DOHH2 (cell line): Measurements from ENCODE around the gene TSPYL4.

Experiments
- H3F3A ChIP-seq: fragments of 200-600 bp; sonication (generic), shearing (Covaris generic); 2 replicates; pipeline ENCODE4 v1.6.0; 2016; ENCODE audit warnings: antibody characterized with exemption, mild to moderate bottlenecking; ENCODE audit not compliant: control insufficient read depth, insufficient read depth
- H3K27ac ChIP-seq: fragments of 200-600 bp; sonication (generic); 2 replicates; pipeline ENCODE4 v1.5.1; 2014; ENCODE audit warnings: low read depth, mild to moderate bottlenecking, low read length, moderate library complexity
- H3K27me3 ChIP-seq: fragments of 200-600 bp; sonication (generic); 2 replicates; pipeline ENCODE4 v1.6.1; 2014; ENCODE audit warnings: mild to moderate bottlenecking, low read length, mixed read lengths; ENCODE audit not compliant: control insufficient read depth
- H3K36me3 ChIP-seq: fragments of 200-600 bp; sonication (generic); 2 replicates; pipeline ENCODE4 v1.6.1; 2014; ENCODE audit warnings: mild to moderate bottlenecking, low read length, moderate library complexity, mixed read lengths; ENCODE audit not compliant: control insufficient read depth
- H3K4me1 ChIP-seq: fragments of 200-600 bp; sonication (generic); 2 replicates; pipeline ENCODE4 v1.6.1; 2014; ENCODE audit warnings: mild to moderate bottlenecking, low read length, mixed read lengths; ENCODE audit not compliant: control insufficient read depth
- H3K4me2 ChIP-seq: fragments of 200-600 bp; sonication (generic); 2 replicates; pipeline ENCODE4 v1.6.0; 2014; ENCODE audit warnings: mild to moderate bottlenecking, low read length, moderate library complexity
- H3K4me3 ChIP-seq: fragments of 200-600 bp; sonication (generic); 2 replicates; pipeline ENCODE4 v1.5.1; 2014; ENCODE audit warnings: mild to moderate bottlenecking, low read length, mixed read lengths
- H3K79me2 ChIP-seq: fragments of 200-600 bp; sonication (generic); 2 replicates; pipeline ENCODE4 v1.6.1; 2014; ENCODE audit warnings: mild to moderate bottlenecking, low read length, mixed read lengths; ENCODE audit not compliant: control insufficient read depth
- H3K9me2 ChIP-seq: fragments of 200-600 bp; sonication (generic); replicated peaks from 2 replicates; pipeline ENCODE4 v1.6.1; 2014; ENCODE audit warnings: mild to moderate bottlenecking, low read length, mixed read lengths; ENCODE audit not compliant: control insufficient read depth
- H3K9me3 ChIP-seq: fragments of 200-600 bp; sonication (generic); 2 replicates; pipeline ENCODE4 v1.6.1; 2014; ENCODE audit warnings: antibody characterized with exemption, low read length, mixed read lengths; ENCODE audit not compliant: control insufficient read depth, insufficient read depth
- H4K20me1 ChIP-seq: fragments of 200-600 bp; sonication (generic); 2 replicates; pipeline ENCODE4 v1.6.0; 2014; ENCODE audit warnings: low read depth, mild to moderate bottlenecking, antibody characterized with exemption, low read length, moderate library complexity; ENCODE audit not compliant: control insufficient read depth, insufficient read depth
- EZH2phosphoT487 ChIP-seq: fragments of 200-600 bp; sonication (generic); IDR thresholded peaks from 2 replicates; pipeline ENCODE4 v1.6.1; 2017; ENCODE audit warnings: borderline replicate concordance, mild to moderate bottlenecking, antibody characterized with exemption, low read length, moderate library complexity, mixed read lengths
- TF ChIP-seq, protein P1 (sequence below): fragments of 200-600 bp; sonication (generic); IDR thresholded peaks from one replicate; pipeline ENCODE4 v1.5.1; 2014; ENCODE audit warnings: antibody characterized with exemption, mild to moderate bottlenecking, low read depth, low read length; ENCODE audit not compliant: poor library complexity, severe bottlenecking

Gene TSPYL4

DNA sequence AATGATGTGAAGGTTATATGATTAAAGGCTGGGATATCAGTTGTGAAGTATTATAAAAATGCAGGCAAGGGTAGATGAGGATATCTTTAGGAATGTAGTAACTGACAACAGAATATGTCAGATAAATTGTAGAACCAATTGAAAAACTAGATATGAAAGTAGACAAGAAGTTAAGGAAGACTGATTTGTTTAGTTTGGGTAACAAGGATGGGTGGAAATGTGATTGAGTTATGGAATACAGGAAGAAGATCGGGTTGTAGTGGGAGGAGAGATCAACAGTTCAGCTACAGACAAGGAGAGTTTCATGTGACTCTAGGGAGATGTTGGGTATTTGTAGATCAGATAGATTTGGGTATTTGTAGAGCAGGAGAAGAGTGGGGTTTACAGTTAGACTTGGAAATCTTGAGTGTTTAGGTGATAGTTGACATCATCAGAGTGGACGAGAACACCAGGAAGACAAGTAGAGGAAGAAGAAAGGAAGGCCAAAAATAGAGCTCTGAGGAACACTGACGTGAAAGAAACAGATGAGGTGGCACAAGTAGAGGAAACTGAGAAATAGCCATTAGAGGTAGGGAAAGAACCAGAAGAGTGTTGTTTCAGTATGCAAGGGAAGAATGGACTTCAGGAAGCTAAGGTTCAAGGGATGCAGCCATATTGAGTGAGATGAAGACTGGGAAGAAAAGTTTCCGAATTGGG lies 38.0 kb upstream of the TSPYL4 start:
- H4K20me1 ChIP-seq: no peaks in the 10 kb centered on the region
- H3K9me2 ChIP-seq: no peaks in the 10 kb centered on the region
- TF ChIP-seq EZH2phosphoT487: no peak
- TF ChIP-seq, protein P1, sequence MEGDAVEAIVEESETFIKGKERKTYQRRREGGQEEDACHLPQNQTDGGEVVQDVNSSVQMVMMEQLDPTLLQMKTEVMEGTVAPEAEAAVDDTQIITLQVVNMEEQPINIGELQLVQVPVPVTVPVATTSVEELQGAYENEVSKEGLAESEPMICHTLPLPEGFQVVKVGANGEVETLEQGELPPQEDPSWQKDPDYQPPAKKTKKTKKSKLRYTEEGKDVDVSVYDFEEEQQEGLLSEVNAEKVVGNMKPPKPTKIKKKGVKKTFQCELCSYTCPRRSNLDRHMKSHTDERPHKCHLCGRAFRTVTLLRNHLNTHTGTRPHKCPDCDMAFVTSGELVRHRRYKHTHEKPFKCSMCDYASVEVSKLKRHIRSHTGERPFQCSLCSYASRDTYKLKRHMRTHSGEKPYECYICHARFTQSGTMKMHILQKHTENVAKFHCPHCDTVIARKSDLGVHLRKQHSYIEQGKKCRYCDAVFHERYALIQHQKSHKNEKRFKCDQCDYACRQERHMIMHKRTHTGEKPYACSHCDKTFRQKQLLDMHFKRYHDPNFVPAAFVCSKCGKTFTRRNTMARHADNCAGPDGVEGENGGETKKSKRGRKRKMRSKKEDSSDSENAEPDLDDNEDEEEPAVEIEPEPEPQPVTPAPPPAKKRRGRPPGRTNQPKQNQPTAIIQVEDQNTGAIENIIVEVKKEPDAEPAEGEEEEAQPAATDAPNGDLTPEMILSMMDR: no peak
- no peaks in the 10 kb centered on the region for H3F3A ChIP-seq
- H3K4me1 ChIP-seq: peaks cover 5% of the 10 kb centered on the region
- 0 out of 2 replicates have a peak, but pooled peaks cover 7% of the 10 kb centered on the region for H3K27me3 ChIP-seq
- no peak overlapping the region for H3K4me3 ChIP-seq
- H3K4me2 ChIP-seq: no peak overlapping the region
- no peaks in the 10 kb centered on the region for H3K36me3 ChIP-seq
- H3K79me2 ChIP-seq: no peaks in the 10 kb centered on the region
- H3K9me3 ChIP-seq: no peaks in the 10 kb centered on the region
- no peak overlapping the region for H3K27ac ChIP-seq

DNA sequence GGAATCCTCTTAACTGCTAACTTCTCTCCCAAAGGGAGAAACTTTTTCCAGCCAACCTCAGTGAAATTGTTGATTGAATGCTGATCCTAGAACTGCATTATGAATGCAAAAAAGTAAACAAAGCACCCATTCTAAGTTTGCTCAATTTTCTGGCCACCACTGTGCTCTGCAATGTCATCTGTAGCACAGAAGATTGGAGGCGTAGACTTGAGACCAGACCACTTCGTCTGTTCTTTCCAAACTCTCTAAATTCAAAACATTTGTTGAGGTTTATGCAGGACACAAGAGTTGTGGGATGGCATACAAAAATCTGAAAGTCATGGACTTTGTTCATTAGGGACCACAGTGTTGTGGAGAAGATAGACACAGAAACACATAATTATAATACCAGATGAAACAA lies 36.9 kb upstream of the TSPYL4 start:
- no peaks in the 10 kb centered on the region for H3K9me2 ChIP-seq
- peaks cover 5% of the 10 kb centered on the region for H3K4me1 ChIP-seq
- H3K27ac ChIP-seq: no peak overlapping the region
- H3K4me2 ChIP-seq: no peak overlapping the region
- no peaks in the 10 kb centered on the region for H3K79me2 ChIP-seq
- no peak overlapping the region for H3K4me3 ChIP-seq
- 0 out of 2 replicates have a peak, but pooled peaks cover 7% of the 10 kb centered on the region for H3K27me3 ChIP-seq
- no peaks in the 10 kb centered on the region for H3K36me3 ChIP-seq
- TF ChIP-seq, protein P1: no peak
- no peak for TF ChIP-seq EZH2phosphoT487
- H3K9me3 ChIP-seq: no peaks in the 10 kb centered on the region
- no peaks in the 10 kb centered on the region for H3F3A ChIP-seq
- no peaks in the 10 kb centered on the region for H4K20me1 ChIP-seq

DNA sequence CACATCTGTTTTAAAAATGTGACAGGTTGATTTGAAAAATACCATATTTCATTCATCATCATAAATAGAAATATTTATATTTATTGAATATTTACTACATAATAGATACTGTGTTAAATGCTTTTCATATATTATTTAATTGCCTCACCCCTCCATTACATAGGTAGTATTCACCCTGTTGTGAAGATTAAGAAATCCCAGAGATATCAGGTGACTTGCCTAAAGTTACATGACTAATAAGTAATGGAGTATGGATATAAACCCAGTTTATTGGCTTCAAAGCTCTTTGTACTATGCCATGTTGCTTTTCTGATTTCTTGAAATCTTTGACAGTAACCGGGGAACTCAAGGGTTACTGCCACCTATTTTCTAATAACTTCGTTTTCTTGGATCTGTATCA lies 36.0 kb upstream of the TSPYL4 start:
- H3K4me2 ChIP-seq: no peak overlapping the region
- H3K36me3 ChIP-seq: no peaks in the 10 kb centered on the region
- H3K9me2 ChIP-seq: no peaks in the 10 kb centered on the region
- no peaks in the 10 kb centered on the region for H3K9me3 ChIP-seq
- 0 out of 2 replicates have a peak, but pooled peaks cover 7% of the 10 kb centered on the region for H3K27me3 ChIP-seq
- H3K4me1 ChIP-seq: peaks cover 5% of the 10 kb centered on the region
- no peaks in the 10 kb centered on the region for H3F3A ChIP-seq
- no peaks in the 10 kb centered on the region for H4K20me1 ChIP-seq
- no peak overlapping the region for H3K4me3 ChIP-seq
- TF ChIP-seq, protein P1: no peak
- TF ChIP-seq EZH2phosphoT487: no peak
- no peaks in the 10 kb centered on the region for H3K79me2 ChIP-seq
- H3K27ac ChIP-seq: no peak overlapping the region
